Adrenal gland (tissue), 12 donors: ENCODE data around the gene PI4K2A. TPM values are rescaled to one million over a fixed set of nuclear protein-coding genes. Genes with fewer than 3 reads are reported as not detected.

Experiments used
- DNase-seq, 7 donors: peaks; one replicate each; pipeline ENCODE4 v3.0.0-alpha.2; 2019 to 2020
- H3K27ac ChIP-seq, 5 donors: fragments of 200-600 bp; sonication (generic) in 4 of 5; 1 replicate in 3 of 5; 2 replicates in 2 of 5; pipeline versions ENCODE4 v1.5.1 to v1.8.0; 2016 to 2020; ENCODE audit warnings: mild to moderate bottlenecking in 1 of 5
- H3K27me3 ChIP-seq: fragments of 200-600 bp; 2 replicates; pipeline ENCODE4 v1.8.0; 2021
- H3K36me3 ChIP-seq, 2 donors: fragments of 200-600 bp; replicated peaks in 1 of 2; 1 replicate in 1 of 2; 2 replicates in 1 of 2; pipeline versions ENCODE4 v1.5.1 to v1.8.0; 2018 to 2022
- H3K4me1 ChIP-seq, 2 donors: fragments of 200-600 bp; replicated peaks in 1 of 2; 1 replicate in 1 of 2; 2 replicates in 1 of 2; pipeline versions ENCODE4 v1.5.1 to v1.8.0; 2018 to 2021
- H3K4me3 ChIP-seq, 4 donors: fragments of 200-600 bp; sonication (generic) in 3 of 4; one replicate each; pipeline ENCODE4 v1.5.1; 2016 to 2018
- H3K9me3 ChIP-seq, 3 donors: fragments of 200-600 bp; sonication (generic) in 1 of 3; replicated peaks in 1 of 3; 1 replicate in 2 of 3; 2 replicates in 1 of 3; pipeline versions ENCODE4 v1.5.1 to v1.8.0; 2016 to 2021
- CTCF ChIP-seq, 6 experiments: fragments of 450-650 bp in 4 of 6; fragments of 200-600 bp in 2 of 6; sonication (generic) in 1 of 6; IDR thresholded peaks; 1 replicate in 5 of 6; 2 replicates in 1 of 6; pipeline versions ENCODE4 v1.5.1 to v1.8.0; 2016 to 2021; ENCODE audit warnings: antibody characterized with exemption in 6 of 6, mild to moderate bottlenecking in 2 of 6, moderate library complexity in 1 of 6
- POLR2A ChIP-seq, 2 donors: fragments of 450-650 bp; IDR thresholded peaks; one replicate each; pipeline ENCODE4 v1.6.1; 2017; ENCODE audit warnings: antibody characterized with exemption in 2 of 2, mild to moderate bottlenecking in 2 of 2, moderate library complexity in 1 of 2
- WGBS, 4 donors: extraction: QIAGEN DNeasy Blood & Tissue Kit in 2 of 4; methylation state at CpG; one replicate each; pipeline versions ENCODE4 v1.1.5 to v1.1.7; 2013 to 2017; 5-methylcytosine and 5-hydroxymethylcytosine counted together
- intact Hi-C, 2 donors: fragments of 100-400 bp; cut with DNase I; formaldehyde crosslinking; loops; one replicate each; pipeline versions ENCODE4 v1.14.1 to v1.15.0; 2022 to 2023
- polyA plus RNA-seq, 3 donors: library from polyadenylated mRNA; stranded (reverse); fragments of 200-250 nt in 2 of 3; fragments of 350-450 nt in 1 of 3; fragmentation: Illumina TruSeq in 1 of 3; extraction: RNeasy Lipid Tissue Mini Kit (QIAGEN cat#74804) in 1 of 3; gene quantifications; one replicate each; pipeline ENCODE4 v1.2.3, GENCODE V29; 2013 to 2014
- total RNA-seq, 9 donors: library from RNA; depleted of rRNA in 4 of 9; stranded (reverse); fragments of >200 nt in 4 of 9; fragments of 120-200 nt in 1 of 9; fragmentation: NEBNext Ultra II Directional in 1 of 9; extraction: Animal tissue kit (Norgen Biotek cat#: 25700) in 1 of 9; gene quantifications; one replicate each; pipeline versions ENCODE4 v1.1.0 to v1.2.4, GENCODE V29; 2013 to 2023
- donor health status: healthy with polysubstance abuse.
- donor health status: Bipolar disorder and iron deficiency.
- donor health status: DM: yes; HTN: yes; CAD: no.
- donor health status: DM: no; HTN: no; CAD: no.
- donor health status: DM: no; HTN: no; CAD: no.
- donor health status: DM: yes; HTN: yes; CAD: no.

PI4K2A gene
- total and polyA plus RNA-seq, 12 donors = 17.8 to 70.8 (median 40.9) TPM

GRCh38 chr10:97666992-97667391 is 26.5 kb downstream of the PI4K2A start:
- Histone ChIP-seq H3K36me3 (peaks cover 0 to 77% of the 10 kb centered on the region in 2 donors), H3K27me3 (no peaks in the 10 kb centered on the region), H3K9me3 (no peaks in the 10 kb centered on the region), H3K4me3 (no peak overlapping the region), H3K27ac (no peak overlapping the region), H3K4me1 (peaks cover 0 to 16% of the 10 kb centered on the region in 2 donors)
- WGBS, 4 donors = 92 to 96% (median 93%) methylated on average over 7 of the region's 7 CpGs
- DNase-seq = no peak
- TF ChIP-seq POLR2A (IDR thresholded peaks at IDR 0.05) (no peak), CTCF (IDR thresholded peaks at IDR 0.05) (no peak)
- intact Hi-C loops = no loop called here

- Histone ChIP-seq H3K27me3 (no peaks in the 10 kb centered on the region), H3K4me3 (no peak overlapping the region), H3K9me3 (no peaks in the 10 kb centered on the region), H3K4me1 (peaks cover 0 to 16% of the 10 kb centered on the region in 2 donors), H3K36me3 (peaks cover 0 to 78% of the 10 kb centered on the region in 2 donors), H3K27ac (no peak overlapping the region)
- WGBS, 4 donors = 85 to 89% (median 88%) methylated on average over 6 of the region's 6 CpGs
- no peak for DNase-seq
- intact Hi-C loops = no loop called here
- TF ChIP-seq POLR2A (IDR thresholded peaks at IDR 0.05) (no peak), CTCF (IDR thresholded peaks at IDR 0.05) (no peak)
Observed at GRCh38 chr10:97667463-97667862, 27.0 kb downstream of the PI4K2A start.

- DNase-seq = no peak
- Histone ChIP-seq H3K36me3 (peaks cover 0 to 80% of the 10 kb centered on the region in 2 donors), H3K4me1 (peaks cover 0 to 9% of the 10 kb centered on the region in 2 donors), H3K27ac (no peak overlapping the region), H3K27me3 (no peaks in the 10 kb centered on the region), H3K4me3 (no peak overlapping the region), H3K9me3 (no peaks in the 10 kb centered on the region)
- intact Hi-C loops = no loop called here
- TF ChIP-seq CTCF (IDR thresholded peaks at IDR 0.05) (no peak), POLR2A (IDR thresholded peaks at IDR 0.05) (no peak)
- 73 to 95% (median 79%) methylated on average over 1 of the region's 1 CpG for WGBS, 4 donors
Observed at GRCh38 chr10:97669571-97669970, 29.1 kb downstream of the PI4K2A start.

DNA sequence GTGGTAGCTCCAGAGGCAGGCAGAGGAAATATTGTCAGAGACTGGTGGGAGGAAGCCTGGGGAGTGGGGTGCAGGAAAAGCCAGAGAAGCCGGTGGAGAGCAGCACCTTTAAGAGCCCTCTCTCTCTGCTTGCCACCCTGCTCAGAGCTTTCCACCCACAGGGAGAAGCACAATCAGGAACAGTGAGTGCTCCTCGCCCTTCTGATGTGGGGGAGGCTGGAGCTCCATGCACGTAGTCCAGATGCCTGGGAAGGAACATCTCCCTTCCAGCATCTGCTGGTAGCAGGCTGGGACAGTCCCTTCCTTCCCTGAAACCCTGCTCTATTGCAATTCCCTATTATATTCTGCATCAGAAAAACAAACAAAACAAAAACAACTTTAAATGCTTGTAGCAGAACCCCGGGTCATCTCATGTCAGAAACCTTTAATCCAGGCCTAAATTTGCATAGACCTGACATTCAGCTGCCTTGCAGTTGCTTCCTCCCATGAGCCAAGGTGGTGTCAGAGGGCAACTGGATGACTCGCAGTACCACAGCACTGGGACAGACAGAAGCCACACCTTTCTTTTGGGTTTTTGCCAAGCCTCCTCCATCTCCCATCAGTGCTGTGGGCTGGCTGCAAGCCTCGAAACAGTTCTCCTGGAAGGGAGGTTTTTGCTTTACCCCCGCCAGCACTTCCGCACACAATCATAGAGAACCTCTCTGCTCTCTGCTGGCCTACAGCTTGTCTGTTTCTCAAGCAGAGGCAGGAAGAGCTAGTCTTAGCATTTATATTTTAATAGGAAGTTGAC is 33.5 kb downstream of the PI4K2A start:
- H3K4me3 ChIP-seq = no peak overlapping the region
- no peaks in the 10 kb centered on the region for H3K4me1 ChIP-seq
- DNase-seq = peak in 2 of 7 donors; percentile 37 to 57
- WGBS, 4 donors = 61 to 75% (median 71%) methylated on average over 7 to 8 of the region's 8 CpGs
- TF ChIP-seq CTCF (IDR thresholded peaks at IDR 0.05) = no peak
- no peak for TF ChIP-seq POLR2A (IDR thresholded peaks at IDR 0.05)
- no peak overlapping the region for H3K27ac ChIP-seq
- no peaks in the 10 kb centered on the region for H3K9me3 ChIP-seq
- peaks cover 0 to 69% of the 10 kb centered on the region in 2 donors for H3K36me3 ChIP-seq
- H3K27me3 ChIP-seq = no peaks in the 10 kb centered on the region
- intact Hi-C loops = no loop called here
